Right atrium auricular region (tissue), 2 donors: ENCODE measurements around the gene MIB1. TPM values are rescaled to one million over a fixed set of nuclear protein-coding genes. Genes with fewer than 3 reads are reported as not detected.
A peak's percentile ranks its signal among the peaks of the same experiment; 100 is the strongest.
"Not testable (repeated sequence)": the region's sequence is repeated elsewhere in the genome, so short reads cannot be mapped to it uniquely, and the experiment has no call there.

Experiments
- DNase-seq: peaks from one replicate; pipeline ENCODE4 v3.0.0-alpha.2; 2019; ENCODE audit warnings: low spot score
- H3K27ac ChIP-seq, 2 donors: fragments of 200-600 bp; sonication (generic); 1 replicate in 1 of 2; 2 replicates in 1 of 2; pipeline ENCODE4 v1.5.1; 2016 to 2019
- H3K27me3 ChIP-seq, 2 donors: fragments of 200-600 bp; sonication (generic); one replicate each; pipeline versions ENCODE4 v1.5.1 to v1.6.0; 2017 to 2019
- H3K36me3 ChIP-seq: fragments of 200-600 bp; sonication (generic); one replicate; pipeline ENCODE4 v1.5.1; 2016
- H3K4me1 ChIP-seq, 2 donors: fragments of 200-600 bp; sonication (generic); one replicate each; pipeline versions ENCODE4 v1.5.1 to v1.6.0; 2017 to 2019
- H3K4me3 ChIP-seq, 2 donors: fragments of 200-600 bp; sonication (generic); 1 replicate in 1 of 2; 2 replicates in 1 of 2; pipeline ENCODE4 v1.5.1; 2017 to 2019; ENCODE audit warnings: mild to moderate bottlenecking in 1 of 2, moderate library complexity in 1 of 2
- H3K9me3 ChIP-seq, 2 donors: fragments of 200-600 bp; sonication (generic); one replicate each; pipeline ENCODE4 v1.5.1; 2019
- CTCF ChIP-seq, 2 donors: fragments of 200-600 bp; sonication (generic); IDR thresholded peaks; one replicate each; pipeline ENCODE4 v1.5.1; 2019; ENCODE audit warnings: antibody characterized with exemption in 2 of 2
- total RNA-seq, 2 donors: library from RNA; depleted of rRNA; stranded (reverse); fragments of >200 nt; gene quantifications; one replicate each; pipeline ENCODE4 v1.1.0, GENCODE V29; 2016

The MIB1 gene
- total RNA-seq, 2 donors from 2014 or later, result 16.7 to 20.8 TPM

GRCh38 chr18:21703241-21703820, 37.3 kb upstream of the MIB1 start:
- H3K27ac ChIP-seq, result peak overlapping the region; percentile 89 to 96

GRCh38 chr18:21704603-21705364, 35.8 kb upstream of the MIB1 start, which contains the start of gene ABHD3:
TSS of gene ABHD3 (minus strand) at chr18:21704774. CDS start at chr18:21704665, 109 bp downstream.
- H3K36me3 ChIP-seq, result no peaks in the 10 kb centered on the region
- H3K9me3 ChIP-seq, result no peaks in the 10 kb centered on the region
- H3K4me1 ChIP-seq, result peaks cover 0 to 17% of the 10 kb centered on the region in 2 donors
- no peaks in the 10 kb centered on the region for H3K27me3 ChIP-seq
- peak in 1 of 2 donors; percentile 36 for TF ChIP-seq CTCF (IDR thresholded peaks at IDR 0.05)
- peak within 1 kb of the TSS; percentile 89 to 96 for H3K27ac ChIP-seq
- H3K4me3 ChIP-seq, result peak within 1 kb of the TSS; percentile 86 to 91
- peak; percentile 91 for DNase-seq

More at GRCh38 chr18:21703241-21703820, 37.3 kb upstream of the MIB1 start:
- Histone ChIP-seq H3K9me3 (no peaks in the 10 kb centered on the region), H3K36me3 (no peaks in the 10 kb centered on the region), H3K27me3 (no peaks in the 10 kb centered on the region), H3K4me1 (peaks cover 0 to 17% of the 10 kb centered on the region in 2 donors), H3K4me3 (peak overlapping the region; percentile 86 to 91)
- no peak for DNase-seq
- no peak for TF ChIP-seq CTCF (IDR thresholded peaks at IDR 0.05)

DNA sequence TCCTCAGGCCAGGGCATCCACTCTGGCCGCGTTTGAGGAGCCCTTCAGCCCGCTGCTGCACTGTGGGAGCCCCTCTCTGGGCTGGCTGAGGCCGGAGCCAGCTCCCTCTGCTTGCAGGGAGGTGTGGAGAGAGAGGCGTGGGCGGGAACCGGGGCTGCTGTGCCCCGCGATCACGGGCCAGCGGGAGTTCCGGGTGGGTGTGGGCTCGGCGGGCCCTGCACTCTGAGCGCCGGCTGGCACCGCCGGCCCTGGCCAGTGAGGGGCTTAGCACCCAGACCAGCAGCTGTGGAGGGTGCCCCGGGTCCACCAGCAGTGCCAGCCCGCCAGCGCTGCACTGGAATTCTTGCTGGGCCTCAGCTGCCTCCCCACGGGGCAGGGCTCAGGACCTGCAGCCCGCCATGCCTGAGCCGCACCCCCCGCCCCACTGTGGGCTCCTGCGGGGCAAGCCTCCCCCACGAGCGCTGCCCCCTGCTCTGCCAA, 34.2 kb upstream of the MIB1 start:
- no peaks in the 10 kb centered on the region for H3K36me3 ChIP-seq
- no peak for DNase-seq

DNA sequence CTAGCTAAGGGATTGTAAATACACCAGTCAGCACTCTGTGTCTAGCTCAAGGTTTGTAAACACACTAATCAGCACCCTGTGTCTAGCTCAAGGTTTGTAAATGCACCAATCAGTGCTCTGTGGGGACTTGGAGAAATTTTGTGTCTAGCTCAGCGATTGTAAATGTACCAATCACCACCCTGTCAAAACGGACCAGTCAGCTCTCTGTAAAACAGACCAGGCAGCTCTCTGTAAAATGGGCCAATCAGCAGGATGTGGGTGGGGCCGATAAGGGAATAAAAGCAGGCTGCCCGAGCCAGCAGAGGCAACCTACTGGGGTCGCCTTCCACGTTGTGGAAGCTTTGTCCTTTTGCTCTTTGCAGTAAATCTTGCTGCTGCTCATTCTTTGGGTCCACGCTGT, 33.5 kb upstream of the MIB1 start:
- H3K4me3 ChIP-seq, DNase-seq, H3K27me3 ChIP-seq, H3K36me3 ChIP-seq, H3K9me3 ChIP-seq, H3K27ac ChIP-seq: not testable (repeated sequence)
- H3K4me1 ChIP-seq, result peaks cover 0 to 17% of the 10 kb centered on the region in 2 donors

More for the DNA sequence above, 34.2 kb upstream of the MIB1 start:
- H3K9me3 ChIP-seq, result no peaks in the 10 kb centered on the region
- H3K27me3 ChIP-seq, result no peaks in the 10 kb centered on the region
- H3K27ac ChIP-seq, result no peak overlapping the region
- H3K4me1 ChIP-seq, result peaks cover 0 to 17% of the 10 kb centered on the region in 2 donors
- no peak overlapping the region for H3K4me3 ChIP-seq
- no peak for TF ChIP-seq CTCF (IDR thresholded peaks at IDR 0.05)

GRCh38 chr18:21714474-21714873, 26.1 kb upstream of the MIB1 start:
- Histone ChIP-seq H3K9me3 (no peaks in the 10 kb centered on the region), H3K4me3 (no peak overlapping the region), H3K4me1 (no peaks in the 10 kb centered on the region), H3K27ac (no peak overlapping the region), H3K27me3 (no peaks in the 10 kb centered on the region), H3K36me3 (no peaks in the 10 kb centered on the region)
- DNase-seq, result no peak
- TF ChIP-seq CTCF (IDR thresholded peaks at IDR 0.05), result no peak

- no peak for TF ChIP-seq CTCF (IDR thresholded peaks at IDR 0.05)
- H3K36me3 ChIP-seq, result no peaks in the 10 kb centered on the region
- H3K27me3 ChIP-seq, result no peaks in the 10 kb centered on the region
These were observed 17.9 kb upstream of the MIB1 start for GRCh38 chr18:21722687-21723086.

More at GRCh38 chr18:21722687-21723086, 17.9 kb upstream of the MIB1 start:
- no peak overlapping the region for H3K4me3 ChIP-seq
- no peaks in the 10 kb centered on the region for H3K4me1 ChIP-seq
- DNase-seq, result no peak
- H3K27ac ChIP-seq, result no peak overlapping the region
- H3K9me3 ChIP-seq, result no peaks in the 10 kb centered on the region
